HepG2 (cell line): ENCODE data around the gene MYO18A. TPM values are rescaled to one million over a fixed set of nuclear protein-coding genes. Genes with fewer than 3 reads are reported as not detected.

Experiments
- CCAR2 ChIP-seq: fragments of 200-400 bp; formaldehyde crosslinking; optimal IDR thresholded peaks from 2 replicates; pipeline ENCODE3; 2018; ENCODE audit warnings: low read depth, mild to moderate bottlenecking, low read length, moderate library complexity
- CSRNP1 ChIP-seq: sonication (generic); formaldehyde crosslinking; IDR thresholded peaks from 2 replicates; pipeline ENCODE4 v1.8.1; 2023; ENCODE audit warnings: mild to moderate bottlenecking, missing genetic modification reagents
- DMAP1 ChIP-seq: IDR thresholded peaks from 2 replicates; pipeline ENCODE4 v1.6.1; 2016
- FOXA3 ChIP-seq: IDR thresholded peaks from 2 replicates; pipeline ENCODE4 v1.6.1; 2016; ENCODE audit warnings: missing genetic modification reagents, missing compliant biosample characterization
- FOXP1 ChIP-seq, 2 experiments: fragments of 450-650 bp in 1 of 2; IDR thresholded peaks; 2 replicates each; pipeline ENCODE4 v1.6.1; 2017 to 2018; ENCODE audit warnings: antibody characterized with exemption in 1 of 2
- GATAD2A ChIP-seq: IDR thresholded peaks from 2 replicates; pipeline ENCODE4 v1.6.1; 2016
- HNF4G ChIP-seq, 2 experiments: sonication (generic) in 1 of 2; formaldehyde crosslinking in 1 of 2; IDR thresholded peaks; 2 replicates each; pipeline versions ENCODE4 v1.4.0 to v1.6.1; 2011 to 2020; ENCODE audit warnings: borderline replicate concordance in 2 of 2, low read depth in 2 of 2, mild to moderate bottlenecking in 2 of 2, low read length in 1 of 2, missing genetic modification reagents in 1 of 2, moderate library complexity in 1 of 2
- JUND ChIP-seq: sonication (generic); formaldehyde crosslinking; IDR thresholded peaks from 2 replicates; pipeline ENCODE4 v1.8.0; 2022; ENCODE audit warnings: mild to moderate bottlenecking, missing genetic modification reagents
- MEIS1 ChIP-seq: sonication (generic); formaldehyde crosslinking; IDR thresholded peaks from 2 replicates; pipeline ENCODE4 v1.9.0; 2021; ENCODE audit warnings: mild to moderate bottlenecking, missing genetic modification reagents, moderate library complexity, borderline replicate concordance
- RAD21 ChIP-seq: fragments of 450-650 bp; formaldehyde crosslinking; IDR thresholded peaks from 2 replicates; pipeline ENCODE4 v1.5.0; 2020; ENCODE audit warnings: mild to moderate bottlenecking
- SP1 ChIP-seq, 2 experiments: fragments of 450-650 bp in 1 of 2; sonication (generic) in 1 of 2; formaldehyde crosslinking in 1 of 2; IDR thresholded peaks; 2 replicates each; pipeline versions ENCODE4 v1.4.0 to v1.6.1; 2016 to 2020; ENCODE audit warnings: missing genetic modification reagents in 1 of 2
- SYNCRIP ChIP-seq: fragments of 200-400 bp; formaldehyde crosslinking; IDR thresholded peaks from 2 replicates; pipeline ENCODE4 v1.6.1; 2018; ENCODE audit warnings: mild to moderate bottlenecking, low read depth, low read length; ENCODE audit not compliant: insufficient read depth
- ZBTB40 ChIP-seq, 2 experiments: fragments of 450-650 bp in 1 of 2; sonication (generic) in 1 of 2; formaldehyde crosslinking in 1 of 2; IDR thresholded peaks; 2 replicates each; pipeline versions ENCODE4 v1.6.1 to v1.8.0; 2016 to 2022; ENCODE audit warnings: antibody characterized with exemption in 1 of 2, mild to moderate bottlenecking in 1 of 2, missing genetic modification reagents in 1 of 2
- ZC3H13 ChIP-seq: sonication (generic); formaldehyde crosslinking; IDR thresholded peaks from 2 replicates; pipeline ENCODE4 v1.8.1; 2023; ENCODE audit warnings: mild to moderate bottlenecking, missing genetic modification reagents, moderate library complexity
- ZNF556 ChIP-seq: sonication (generic); formaldehyde crosslinking; IDR thresholded peaks from 2 replicates; pipeline ENCODE4 v1.4.0; 2020; ENCODE audit warnings: mild to moderate bottlenecking, missing genetic modification reagents, borderline replicate concordance
- ZNF724P ChIP-seq: sonication (generic); formaldehyde crosslinking; IDR thresholded peaks from 2 replicates; pipeline ENCODE4 v1.8.0; 2022; ENCODE audit warnings: missing genetic modification reagents, borderline replicate concordance
- ZSCAN20 ChIP-seq: sonication (generic); formaldehyde crosslinking; IDR thresholded peaks from 2 replicates; pipeline ENCODE4 v1.4.0; 2020; ENCODE audit warnings: missing genetic modification reagents, mild to moderate bottlenecking, borderline replicate concordance
- polyA plus RNA-seq, 8 experiments: library from polyadenylated mRNA; depleted of rRNA in 3 of 8; stranded (reverse) in 7 of 8; unstranded in 1 of 8; fragments of >200 nt; fragmentation: Illumina TruSeq in 4 of 8; extraction: Trizol in 4 of 8; gene quantifications; 2 replicates each; pipeline versions ENCODE4 v1.2.1 to v1.2.3, GENCODE V29; 2011 to 2016; ENCODE audit warnings: low read depth in 4 of 8, missing spikeins in 1 of 8, mixed read lengths in 1 of 8; ENCODE audit not compliant: insufficient read depth in 1 of 8
- total RNA-seq, 5 experiments: library from RNA; depleted of rRNA; stranded (reverse); fragments of >200 nt; fragmentation: Illumina TruSeq; extraction: Trizol; gene quantifications; 2 replicates each; pipeline ENCODE4 v1.2.3, GENCODE V29; 2016; ENCODE audit warnings: low read depth in 1 of 5

The MYO18A gene
- total and polyA plus RNA-seq, 2 of the 13 experiments (the other 11 are each of a cell fraction or from before 2014, with no cell fraction given): 16.8 to 24.8 TPM

GRCh38 chr17:29177871-29178749, 2.1 kb downstream of the MYO18A start (continued):
- peak; percentile 60; the same call in 1 of the 2 replicates for TF ChIP-seq CSRNP1
- peak; percentile 83; the same call in 1 of the 2 replicates for TF ChIP-seq HNF4G (IDR thresholded peaks at IDR 0.05; ENCODE audit: borderline replicate concordance, low read depth, low read length)
- TF ChIP-seq HNF4G (CRISPR knock-in tag; IDR thresholded peaks at IDR 0.05; ENCODE audit: borderline replicate concordance, low read depth): no peak
- TF ChIP-seq DMAP1: peak; percentile 68; the same call in 1 of the 2 replicates
- no peak for TF ChIP-seq SYNCRIP
- no peak for TF ChIP-seq FOXP1 (IDR thresholded peaks at IDR 0.05)
- peak; percentile 67 for TF ChIP-seq FOXP1 (CRISPR knock-in tag; IDR thresholded peaks at IDR 0.05)
- TF ChIP-seq MEIS1 (CRISPR knock-in tag): peak; percentile 46; the same call in 1 of the 2 replicates
- TF ChIP-seq ZC3H13 (CRISPR knock-in tag): peak; percentile 44; the same call in 1 of the 2 replicates
- TF ChIP-seq FOXA3: peak; percentile 81
- TF ChIP-seq CCAR2: no peak
- TF ChIP-seq ZNF556 (CRISPR knock-in tag): peak; percentile 34; the same call in 1 of the 2 replicates
- TF ChIP-seq GATAD2A (CRISPR knock-in tag): peak; percentile 73
- TF ChIP-seq SP1 (IDR thresholded peaks at IDR 0.05): no peak
- no peak for TF ChIP-seq SP1 (CRISPR knock-in tag; IDR thresholded peaks at IDR 0.05)
- TF ChIP-seq ZNF724P (CRISPR knock-in tag): peak; percentile 37; the same call in 1 of the 2 replicates
- TF ChIP-seq JUND (CRISPR knock-in tag): 0 out of 2 replicates have a peak, but pooled peaks have one; percentile 44
- TF ChIP-seq ZBTB40 (IDR thresholded peaks at IDR 0.05): no peak
- TF ChIP-seq ZBTB40 (CRISPR knock-in tag; IDR thresholded peaks at IDR 0.05): peak; percentile 35; the same call in 1 of the 2 replicates
- TF ChIP-seq RAD21 (CRISPR knock-in tag): no peak
- no peak for TF ChIP-seq ZSCAN20 (CRISPR knock-in tag)
